H1 (cell line): Measurements from ENCODE around the gene RASL10B.

Source experiments
- BRCA1 ChIP-seq: IDR thresholded peaks from 2 replicates; pipeline ENCODE4 v1.6.1; 2012; ENCODE audit warnings: low read depth, low read length, improper control_type of control experiment
- CTCF ChIP-seq, 3 experiments: IDR thresholded peaks; 1 replicate in 2 of 3; 2 replicates in 1 of 3; pipeline versions ENCODE4 v1.5.1 to v1.6.1; 2011; ENCODE audit warnings: low read length in 3 of 3, mild to moderate bottlenecking in 3 of 3, inconsistent platforms in 2 of 3, low read depth in 1 of 3, moderate library complexity in 1 of 3; ENCODE audit not compliant: insufficient read depth in 1 of 3; ENCODE audit errors: control extremely low read depth in 1 of 3
- EGR1 ChIP-seq: IDR thresholded peaks from 2 replicates; pipeline ENCODE4 v1.6.1; 2011; ENCODE audit warnings: low read depth, low read length, borderline replicate concordance
- EP300 ChIP-seq, 2 experiments: IDR thresholded peaks; 1 replicate in 1 of 2; 2 replicates in 1 of 2; pipeline ENCODE4 v1.6.1; 2011 to 2012; ENCODE audit warnings: low read depth in 2 of 2, low read length in 2 of 2, mild to moderate bottlenecking in 2 of 2, borderline replicate concordance in 1 of 2, inconsistent platforms in 1 of 2, moderate library complexity in 1 of 2
- FOSL1 ChIP-seq: IDR thresholded peaks from 2 replicates; pipeline ENCODE4 v1.6.1; 2011; ENCODE audit warnings: mild to moderate bottlenecking, low read depth, low read length, moderate library complexity; ENCODE audit not compliant: insufficient read depth
- GABPA ChIP-seq: IDR thresholded peaks from 2 replicates; pipeline ENCODE4 v1.6.1; 2011; ENCODE audit warnings: mild to moderate bottlenecking, low read length, moderate library complexity, borderline replicate concordance; ENCODE audit not compliant: insufficient read depth
- JUND ChIP-seq: IDR thresholded peaks from 2 replicates; pipeline ENCODE4 v1.6.1; 2011; ENCODE audit warnings: mild to moderate bottlenecking, improper control_type of control experiment, low read length
- MAFK ChIP-seq: IDR thresholded peaks from 2 replicates; pipeline ENCODE4 v1.6.1; 2012; ENCODE audit warnings: low read depth, mild to moderate bottlenecking, improper control_type of control experiment, low read length
- PHF8 ChIP-seq: fragments of 200-600 bp; sonication (generic); conservative IDR thresholded peaks from 2 replicates; pipeline ENCODE4 v1.7.1; 2012; ENCODE audit warnings: low read depth, mild to moderate bottlenecking, inconsistent platforms, low read length, moderate library complexity
- POLR2A ChIP-seq, 2 experiments: IDR thresholded peaks; 1 replicate in 1 of 2; 2 replicates in 1 of 2; pipeline ENCODE4 v1.6.1; 2011; ENCODE audit warnings: low read depth in 2 of 2, low read length in 2 of 2, mild to moderate bottlenecking in 2 of 2; ENCODE audit errors: control extremely low read depth in 1 of 2
- USF2 ChIP-seq: IDR thresholded peaks from 2 replicates; pipeline ENCODE4 v1.6.1; 2011; ENCODE audit warnings: low read length, improper control_type of control experiment

- TF ChIP-seq JUND, result no peak
- TF ChIP-seq CTCF (IDR thresholded peaks at IDR 0.05; ENCODE audit: control extremely low read depth in 1 of 3, insufficient read depth in 1 of 3, low read depth in 1 of 3, low read length in 3 of 3), result no peak
- no peak for TF ChIP-seq EP300 (IDR thresholded peaks at IDR 0.05; ENCODE audit: borderline replicate concordance in 1 of 2, low read depth in 2 of 2, low read length in 2 of 2)
- no peak for TF ChIP-seq MAFK
- no peak for TF ChIP-seq POLR2A (IDR thresholded peaks at IDR 0.05; ENCODE audit: control extremely low read depth in 1 of 2, low read depth in 2 of 2, low read length in 2 of 2)
- TF ChIP-seq PHF8, result no peak
- TF ChIP-seq GABPA, result no peak
- TF ChIP-seq BRCA1, result no peak
- no peak for TF ChIP-seq EGR1
- TF ChIP-seq FOSL1, result no peak
- no peak for TF ChIP-seq USF2
Observed at GRCh38 chr17:35740216-35740615, 8.8 kb downstream of the RASL10B start.
